Measurements from ENCODE around the gene SNX25. TPM values are rescaled to one million over a fixed set of nuclear protein-coding genes. Genes with fewer than 3 reads are reported as not detected.

SNX25 gene
- total and polyA plus RNA-seq, 10 of the 15 experiments (the other 5 are each of a cell fraction or from before 2014, with no cell fraction given): 11.2 to 117 (median 62.8) TPM

DNA sequence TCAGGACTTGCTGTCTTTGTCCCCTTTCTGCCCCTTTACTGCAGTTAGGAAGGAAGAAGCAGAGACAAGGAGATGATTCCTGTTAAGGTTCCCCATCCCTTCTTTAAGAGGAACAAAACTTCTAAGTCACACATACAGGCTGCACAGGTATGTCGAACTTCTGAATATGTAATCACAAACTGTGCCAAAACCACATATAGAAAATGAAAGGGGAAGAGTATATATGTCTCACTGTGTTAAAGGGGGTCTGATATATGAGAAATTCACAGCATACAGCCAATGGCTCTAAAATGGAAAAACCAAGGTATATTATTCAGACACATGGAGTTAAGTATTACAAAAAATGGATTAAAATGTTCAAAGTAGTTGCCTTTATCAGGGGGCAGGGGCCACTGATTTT lies 17.3 kb upstream of the SNX25 start:
- no peaks in the 10 kb centered on the region for H3K27me3 ChIP-seq (replicated peaks in 1 of 2; ENCODE audit: control insufficient read depth in 2 of 2, insufficient read depth in 2 of 2, low read length in 1 of 2)
- H3K4me2 ChIP-seq (ENCODE audit: control insufficient read depth, insufficient read depth): peak overlapping the region; percentile 76
- no peak overlapping the region for H3K4me3 ChIP-seq
- no TSS peak for BruUV-seq (replicated peaks)
- SMC1A ChIA-PET (ENCODE audit: uncharacterized antibody, unreplicated experiment): no interaction called here
- no peak overlapping the region for H3K9ac ChIP-seq (ENCODE audit: control insufficient read depth, insufficient read depth, low read length)
- H2AFZ ChIP-seq (ENCODE audit: control insufficient read depth, low read depth, low read length): peak overlapping the region; percentile 43
- POLR2A ChIA-PET: interaction anchor here (0.6 to 1.5 kb wide), 8 partner anchors 8 to 1687 kb away, joined by 3 to 6 read pairs (median 3); partner anchors contain the start of gene ING2
- RAD21 ChIA-PET (ENCODE audit: unreplicated experiment): interaction anchor here (1.0 kb wide), 2 partner anchors 10 to 28 kb away, joined by 3 to 4 read pairs; no protein-coding TSS in a partner anchor
- in situ Hi-C loops (cut with MboI): no loop called here
- FAIRE-seq (peak; percentile 27), DNase-seq (ENCODE audit: low read depth, low spot score) (no peak), ATAC-seq (peak; percentile 92)
- peaks cover 19% of the 10 kb centered on the region for H3K4me1 ChIP-seq (ENCODE audit: control insufficient read depth, insufficient read depth, low read length)
- no peaks in the 10 kb centered on the region for H4K20me1 ChIP-seq (ENCODE audit: control insufficient read depth, insufficient read depth)
- peaks cover 51% of the 10 kb centered on the region for H3K79me2 ChIP-seq (ENCODE audit: control insufficient read depth, insufficient read depth, low read length)
- WGBS (ENCODE audit: insufficient coverage, insufficient replicate concordance, low lambda C conversion rate, missing lambda C conversion rate): 0% methylated on average over 1 of the region's 1 CpG
- intact Hi-C loops (cut with micrococcal nuclease; ENCODE audit: unreplicated experiment): no loop called here
- no peaks in the 10 kb centered on the region for H3K9me3 ChIP-seq (replicated peaks; ENCODE audit: control insufficient read depth, insufficient read depth, low read length)
- TF ChIP-seq MEF2B (IDR thresholded peaks at IDR 0.05; ENCODE audit: partially characterized antibody, poor library complexity, severe bottlenecking): peak; percentile 62
- peak; percentile 76 for TF ChIP-seq RUNX3 (IDR thresholded peaks at IDR 0.05; ENCODE audit: low read length)
- 0 out of 2 replicates have a peak, but pooled peaks have one; percentile 24 for TF ChIP-seq PKNOX1 (IDR thresholded peaks at IDR 0.05)
- peak; percentile 57 for TF ChIP-seq ATF7 (IDR thresholded peaks at IDR 0.05; ENCODE audit: low read depth)
- TF ChIP-seq BHLHE40 (IDR thresholded peaks at IDR 0.05; ENCODE audit: borderline replicate concordance in 1 of 2, low read depth in 2 of 2, low read length in 1 of 2): peak in 1 of 2 experiments; percentile 11; a peak in 1 of 4 replicates
- no peak for TF ChIP-seq CREM (IDR thresholded peaks at IDR 0.05; ENCODE audit: low read depth)
- peak in 1 of 2 experiments; percentile 40; a peak in 1 of 4 replicates for TF ChIP-seq IKZF2 (IDR thresholded peaks at IDR 0.05)
- TF ChIP-seq, protein P1, sequence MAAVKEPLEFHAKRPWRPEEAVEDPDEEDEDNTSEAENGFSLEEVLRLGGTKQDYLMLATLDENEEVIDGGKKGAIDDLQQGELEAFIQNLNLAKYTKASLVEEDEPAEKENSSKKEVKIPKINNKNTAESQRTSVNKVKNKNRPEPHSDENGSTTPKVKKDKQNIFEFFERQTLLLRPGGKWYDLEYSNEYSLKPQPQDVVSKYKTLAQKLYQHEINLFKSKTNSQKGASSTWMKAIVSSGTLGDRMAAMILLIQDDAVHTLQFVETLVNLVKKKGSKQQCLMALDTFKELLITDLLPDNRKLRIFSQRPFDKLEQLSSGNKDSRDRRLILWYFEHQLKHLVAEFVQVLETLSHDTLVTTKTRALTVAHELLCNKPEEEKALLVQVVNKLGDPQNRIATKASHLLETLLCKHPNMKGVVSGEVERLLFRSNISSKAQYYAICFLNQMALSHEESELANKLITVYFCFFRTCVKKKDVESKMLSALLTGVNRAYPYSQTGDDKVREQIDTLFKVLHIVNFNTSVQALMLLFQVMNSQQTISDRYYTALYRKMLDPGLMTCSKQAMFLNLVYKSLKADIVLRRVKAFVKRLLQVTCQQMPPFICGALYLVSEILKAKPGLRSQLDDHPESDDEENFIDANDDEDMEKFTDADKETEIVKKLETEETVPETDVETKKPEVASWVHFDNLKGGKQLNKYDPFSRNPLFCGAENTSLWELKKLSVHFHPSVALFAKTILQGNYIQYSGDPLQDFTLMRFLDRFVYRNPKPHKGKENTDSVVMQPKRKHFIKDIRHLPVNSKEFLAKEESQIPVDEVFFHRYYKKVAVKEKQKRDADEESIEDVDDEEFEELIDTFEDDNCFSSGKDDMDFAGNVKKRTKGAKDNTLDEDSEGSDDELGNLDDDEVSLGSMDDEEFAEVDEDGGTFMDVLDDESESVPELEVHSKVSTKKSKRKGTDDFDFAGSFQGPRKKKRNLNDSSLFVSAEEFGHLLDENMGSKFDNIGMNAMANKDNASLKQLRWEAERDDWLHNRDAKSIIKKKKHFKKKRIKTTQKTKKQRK (IDR thresholded peaks at IDR 0.05; ENCODE audit: low read depth, low read length): no peak
- peak overlapping the region; percentile 47 for H3K27ac ChIP-seq (ENCODE audit: control insufficient read depth, insufficient read depth)
- CTCF ChIA-PET: interaction anchor here (0.8 to 1.2 kb wide), 3 partner anchors 8 to 152 kb away, joined by 3 to 5 read pairs (median 4); no protein-coding TSS in a partner anchor
- H3K36me3 ChIP-seq (ENCODE audit: control insufficient read depth in 2 of 2, insufficient read depth in 2 of 2, low read length in 1 of 2): peaks cover 0 to 18% of the 10 kb centered on the region in 2 experiments; a peak in 1 of 4 replicates
